Measurements from ENCODE around the gene SORT1.
A peak's percentile ranks its signal among the peaks of the same experiment; 100 is the strongest.

DNA sequence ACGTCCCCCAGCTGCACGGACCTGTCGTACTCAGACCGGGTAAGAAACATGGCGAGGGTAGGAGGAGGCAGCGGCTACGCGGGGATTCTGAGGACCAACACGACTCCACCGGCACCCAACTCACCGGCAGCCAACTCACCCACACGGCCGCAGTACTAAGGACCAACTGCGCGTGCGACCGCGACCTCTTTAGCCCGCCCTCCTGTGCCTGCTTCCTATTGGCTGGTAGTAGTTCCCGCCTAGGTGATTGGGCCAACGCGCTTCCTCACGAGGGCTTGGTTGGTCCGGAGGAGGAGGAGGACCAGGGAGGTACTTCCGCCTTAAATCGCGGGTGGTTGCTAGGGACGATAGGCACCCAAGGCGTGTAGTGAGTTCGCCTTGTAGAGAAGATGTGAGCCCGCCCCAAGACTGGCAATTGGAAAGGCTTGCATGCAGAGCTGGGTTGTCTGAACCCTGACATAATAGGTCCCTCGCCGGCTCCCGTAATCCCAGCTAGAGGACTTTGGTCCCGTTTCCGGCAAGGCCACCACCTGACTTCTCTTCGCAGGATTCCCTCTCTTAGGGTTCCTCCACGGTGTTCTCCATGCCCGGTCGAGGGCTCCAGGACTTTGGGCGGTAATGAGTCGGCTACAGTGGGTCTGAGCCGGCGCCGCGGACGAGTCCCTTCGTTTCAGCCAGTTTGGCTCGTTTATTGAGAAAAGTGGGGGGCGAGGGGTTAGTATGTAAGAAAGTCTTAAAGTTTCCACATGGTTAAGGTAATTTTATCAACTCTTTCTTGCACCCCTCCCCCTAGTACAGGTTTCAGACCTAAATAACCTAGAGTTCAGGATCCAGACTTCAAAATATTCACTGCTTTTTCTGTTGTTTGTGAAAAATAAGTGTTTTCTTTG, 28.8 kb upstream of the SORT1 start, which contains the start of gene PSMA5:
- TF ChIP-seq POLR2AphosphoS5 (IDR thresholded peaks at IDR 0.05; ENCODE audit: borderline replicate concordance, low read depth, low read length) (peak; percentile 88), EZH2 (IDR thresholded peaks at IDR 0.05) (no peak), FOXP2 (optimal IDR thresholded peaks at IDR 0.05; ENCODE audit: control extremely low read depth, extremely low read length, insufficient read depth) (no peak)
